ENCODE data around the gene PEX16.

DNA sequence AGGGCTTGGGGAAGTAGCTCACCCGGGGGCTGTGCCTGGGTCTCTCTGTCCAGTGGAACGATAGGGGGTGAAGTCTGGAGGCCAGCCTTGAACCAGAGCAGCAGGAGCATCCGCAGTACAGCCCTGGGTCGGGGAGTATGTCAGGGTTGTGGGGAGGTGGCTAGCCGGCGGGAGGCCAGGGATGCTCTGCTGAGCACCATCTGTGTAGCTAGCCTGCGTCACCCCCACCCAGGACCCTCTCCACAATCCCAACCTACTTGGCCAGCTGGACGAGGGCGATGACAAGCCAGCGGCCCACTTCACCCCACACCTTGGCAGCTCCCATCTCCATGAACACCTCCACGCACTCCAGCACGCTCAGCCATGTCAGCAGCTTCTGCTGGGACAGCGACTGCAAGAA lies 2.2 kb downstream of the PEX16 start:
- TF ChIP-seq, protein P1, sequence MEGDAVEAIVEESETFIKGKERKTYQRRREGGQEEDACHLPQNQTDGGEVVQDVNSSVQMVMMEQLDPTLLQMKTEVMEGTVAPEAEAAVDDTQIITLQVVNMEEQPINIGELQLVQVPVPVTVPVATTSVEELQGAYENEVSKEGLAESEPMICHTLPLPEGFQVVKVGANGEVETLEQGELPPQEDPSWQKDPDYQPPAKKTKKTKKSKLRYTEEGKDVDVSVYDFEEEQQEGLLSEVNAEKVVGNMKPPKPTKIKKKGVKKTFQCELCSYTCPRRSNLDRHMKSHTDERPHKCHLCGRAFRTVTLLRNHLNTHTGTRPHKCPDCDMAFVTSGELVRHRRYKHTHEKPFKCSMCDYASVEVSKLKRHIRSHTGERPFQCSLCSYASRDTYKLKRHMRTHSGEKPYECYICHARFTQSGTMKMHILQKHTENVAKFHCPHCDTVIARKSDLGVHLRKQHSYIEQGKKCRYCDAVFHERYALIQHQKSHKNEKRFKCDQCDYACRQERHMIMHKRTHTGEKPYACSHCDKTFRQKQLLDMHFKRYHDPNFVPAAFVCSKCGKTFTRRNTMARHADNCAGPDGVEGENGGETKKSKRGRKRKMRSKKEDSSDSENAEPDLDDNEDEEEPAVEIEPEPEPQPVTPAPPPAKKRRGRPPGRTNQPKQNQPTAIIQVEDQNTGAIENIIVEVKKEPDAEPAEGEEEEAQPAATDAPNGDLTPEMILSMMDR (IDR thresholded peaks at IDR 0.05), result no peak
- TF ChIP-seq POLR2A (IDR thresholded peaks at IDR 0.05), result no peak

Data from heart left ventricle (tissue), 13 donors.